Stimulated activated CD4-positive, alpha-beta T cell treated with anti-CD3 and anti-CD28 coated beads, Interleukin-12 subunit alpha, Interleukin-12 subunit beta, amount 100 ng/mL, for 24 hours (primary cell): ENCODE measurements around the gene SCMH1.
"Not testable (repeated sequence)": the region's sequence is repeated elsewhere in the genome, so short reads cannot be mapped to it uniquely, and the experiment has no call there.

Source experiments
- DNase-seq, 2 experiments: peaks; one replicate each; pipeline ENCODE4 v3.0.0-alpha.2; 2020; ENCODE audit warnings: low read depth in 2 of 2

The SCMH1 gene

DNA sequence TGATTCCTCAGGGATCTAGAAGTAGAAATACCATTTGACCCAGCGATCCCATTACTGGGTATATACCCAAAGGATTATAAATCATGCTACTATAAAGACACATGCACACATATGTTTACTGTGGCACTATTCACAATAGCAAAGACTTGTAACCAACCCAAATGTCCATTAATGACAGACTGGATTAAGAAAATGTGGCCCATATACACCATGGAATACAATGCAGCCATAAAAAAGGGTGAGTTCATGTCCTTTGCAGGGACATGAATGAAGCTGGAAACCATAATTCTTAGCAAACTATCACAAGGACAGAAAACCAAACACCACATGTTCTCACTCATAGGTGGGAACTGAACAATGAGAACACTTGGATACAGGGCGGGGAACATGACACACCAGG is 30.5 kb downstream of the SCMH1 start:
- not testable (repeated sequence) for DNase-seq

DNA sequence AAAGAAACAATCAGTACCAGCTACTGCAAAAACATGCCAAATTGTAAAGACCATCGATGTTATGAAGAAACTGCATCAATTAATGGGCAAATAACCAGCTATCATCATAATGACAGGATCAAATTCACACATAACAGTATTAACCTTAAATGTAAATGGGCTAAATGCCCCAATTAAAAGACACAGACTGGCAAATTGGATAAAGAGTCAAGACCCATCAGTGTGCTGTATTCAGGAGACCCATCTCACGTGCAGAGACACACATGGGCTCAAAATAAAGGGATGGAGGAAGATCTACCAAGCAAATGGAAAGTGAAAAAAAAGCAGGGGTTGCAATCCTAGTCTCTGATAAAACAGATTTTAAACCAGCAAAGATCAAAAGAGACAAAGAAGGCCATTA is 35.1 kb downstream of the SCMH1 start:
- DNase-seq, result not testable (repeated sequence)

DNA sequence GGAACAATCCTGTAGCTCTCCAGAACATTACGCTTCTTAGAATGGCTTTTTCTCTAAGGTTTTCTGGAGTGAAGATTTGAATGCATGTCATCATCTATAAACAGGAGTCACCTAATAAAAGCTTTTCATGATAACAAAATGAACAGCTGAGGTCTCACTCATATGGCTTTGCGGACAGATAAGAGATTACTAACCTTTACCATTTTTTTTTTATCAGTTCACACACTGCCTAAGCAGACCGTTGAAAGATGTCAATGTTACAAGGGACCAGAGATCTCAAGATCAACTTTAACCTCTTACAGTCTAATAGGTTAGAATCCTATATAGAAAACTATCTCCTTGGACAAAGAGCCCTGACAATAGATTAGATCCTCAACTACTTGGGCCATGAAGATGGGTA is 41.4 kb downstream of the SCMH1 start:
- DNase-seq, result no peak

DNA sequence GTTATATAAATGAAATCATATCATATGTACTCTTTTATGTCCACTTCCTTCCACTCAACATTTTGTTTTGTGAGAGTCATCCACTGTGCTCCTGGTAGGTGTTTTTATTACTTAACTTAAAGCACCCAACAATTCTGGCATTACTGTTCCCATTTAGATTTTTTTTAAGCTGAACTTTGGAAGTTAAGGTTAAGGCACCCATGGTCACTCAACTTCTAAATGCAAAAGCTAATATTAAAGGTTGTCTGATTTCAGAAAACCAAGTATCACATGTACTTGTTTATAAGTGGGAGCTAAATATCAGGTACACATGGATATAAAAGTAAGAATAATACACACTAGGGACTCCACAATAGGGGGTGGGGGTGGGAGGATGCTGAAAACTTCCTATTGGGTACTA is 42.7 kb downstream of the SCMH1 start:
- DNase-seq, result no peak

DNA sequence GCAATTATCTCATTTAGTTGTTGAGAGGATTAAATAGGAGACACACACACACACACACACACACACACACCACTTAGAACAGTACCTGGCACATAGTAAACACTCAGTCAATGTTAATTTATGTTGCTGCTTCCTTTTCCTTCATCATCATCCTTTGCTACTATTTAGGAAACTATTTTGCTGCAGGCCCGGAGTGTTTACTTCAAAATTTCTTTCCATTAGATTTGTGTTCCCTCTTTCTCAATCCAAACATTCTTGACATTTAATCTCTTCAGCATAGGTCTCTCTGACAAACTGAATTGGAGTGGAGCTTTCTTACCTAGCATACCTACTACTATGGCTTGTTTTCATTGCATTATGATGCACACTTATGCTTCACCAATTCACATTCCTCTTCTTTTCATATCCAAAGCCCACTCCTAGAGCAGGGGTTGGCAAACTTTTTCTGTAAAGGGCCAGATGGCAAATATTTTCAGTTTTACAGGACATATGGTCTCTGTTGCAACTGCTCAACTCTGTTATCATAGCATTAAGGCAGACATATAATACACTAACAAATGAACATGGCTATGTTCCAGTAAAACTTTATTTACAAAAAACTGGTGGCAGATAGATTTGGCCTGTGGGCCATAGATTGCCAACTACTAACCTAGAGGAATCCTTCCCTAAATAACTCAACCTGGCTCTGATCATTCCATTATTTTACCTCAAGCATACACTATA is 49.5 kb downstream of the SCMH1 start:
- DNase-seq, result no peak

DNA sequence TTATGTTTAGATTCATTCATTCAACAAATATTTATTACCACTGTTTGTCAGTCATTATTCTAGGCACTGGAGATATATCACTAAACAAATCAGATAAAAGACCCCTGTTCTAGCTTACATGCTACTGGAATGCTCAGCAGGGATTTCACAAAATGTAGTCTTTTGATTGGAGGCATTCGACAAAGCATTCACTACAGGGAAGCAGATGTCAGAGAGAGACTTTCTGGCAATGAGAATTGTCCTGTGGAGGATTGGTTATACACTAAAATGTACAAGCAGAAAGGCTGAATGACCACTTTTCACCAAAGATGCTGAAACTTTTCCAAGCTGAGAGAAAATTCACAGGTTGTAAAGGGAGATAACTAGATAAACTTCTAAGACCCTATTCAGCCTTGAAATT is 57.7 kb downstream of the SCMH1 start:
- no peak for DNase-seq

DNA sequence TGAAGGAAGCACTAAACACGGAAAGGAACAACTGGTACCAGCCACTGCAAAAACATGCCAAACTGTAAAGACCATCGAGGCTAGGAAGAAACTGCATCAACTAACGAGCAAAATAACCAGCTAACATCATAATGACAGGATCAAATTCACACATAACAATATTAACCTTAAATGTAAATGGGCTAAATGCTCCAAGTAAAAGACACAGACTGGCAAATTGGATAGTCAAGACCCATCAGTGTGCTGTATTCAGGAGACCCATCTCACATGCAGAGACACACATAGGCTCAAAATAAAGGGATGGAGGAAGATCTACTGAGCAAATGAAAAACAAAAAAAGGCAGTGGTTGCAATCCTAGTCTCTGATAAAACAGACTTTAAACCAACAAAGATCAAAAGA is 63.9 kb downstream of the SCMH1 start:
- not testable (repeated sequence) for DNase-seq

DNA sequence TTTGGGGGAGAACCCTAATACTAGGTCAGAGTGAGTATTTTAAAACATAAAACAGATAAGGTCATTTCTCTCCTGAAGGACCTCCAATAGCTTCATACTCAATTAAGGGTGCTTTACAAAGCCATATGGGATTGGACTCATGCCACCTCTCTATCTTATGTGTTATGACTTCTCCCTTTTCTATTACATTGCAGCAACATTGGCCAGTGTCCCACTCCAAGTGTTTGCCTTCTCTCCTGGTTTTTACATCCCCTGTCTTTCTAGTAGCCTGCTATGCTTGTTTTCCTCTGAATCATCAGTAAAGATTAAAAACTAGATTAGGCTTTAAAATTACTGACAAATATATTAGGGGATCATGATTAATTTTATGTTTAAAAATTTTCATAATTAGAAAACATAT is 66.6 kb downstream of the SCMH1 start:
- no peak for DNase-seq

DNA sequence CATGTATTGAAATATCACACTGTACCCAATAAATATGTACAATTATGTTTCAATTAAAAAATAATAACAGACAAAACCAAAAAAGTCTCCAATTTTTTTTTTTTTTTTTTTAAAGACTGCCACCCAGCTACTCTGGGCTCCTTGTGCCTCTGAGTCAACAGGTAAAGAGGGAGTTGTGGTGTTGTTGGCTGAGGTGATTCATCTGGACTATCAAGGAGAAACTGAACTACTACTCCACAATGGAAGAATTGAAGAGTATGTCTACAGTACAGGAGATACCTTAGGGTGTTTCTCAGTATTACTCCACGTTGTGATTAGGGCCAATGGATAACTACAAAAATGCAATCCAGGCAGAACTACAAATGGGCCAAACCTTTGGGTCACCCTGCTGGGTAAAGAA is 67.9 kb downstream of the SCMH1 start:
- DNase-seq, result no peak

DNA sequence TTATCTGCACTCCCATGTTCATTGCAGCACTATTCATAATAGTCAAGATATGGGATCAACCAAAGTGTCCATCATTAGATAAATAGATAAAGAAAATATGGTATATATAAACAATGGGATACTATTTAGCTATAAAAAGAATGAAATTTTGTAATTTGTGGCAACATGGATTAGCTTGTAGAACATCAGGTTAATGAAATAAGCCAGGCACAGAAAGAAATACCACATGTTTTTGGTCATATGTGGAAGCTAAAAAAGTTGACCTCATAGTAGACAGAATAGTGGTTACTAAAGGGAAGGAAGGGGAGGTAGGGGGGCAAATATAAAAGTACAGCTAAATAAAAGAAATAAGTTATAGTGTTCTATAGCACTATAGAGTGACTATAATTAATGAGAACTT is 68.5 kb downstream of the SCMH1 start:
- DNase-seq, result no peak

DNA sequence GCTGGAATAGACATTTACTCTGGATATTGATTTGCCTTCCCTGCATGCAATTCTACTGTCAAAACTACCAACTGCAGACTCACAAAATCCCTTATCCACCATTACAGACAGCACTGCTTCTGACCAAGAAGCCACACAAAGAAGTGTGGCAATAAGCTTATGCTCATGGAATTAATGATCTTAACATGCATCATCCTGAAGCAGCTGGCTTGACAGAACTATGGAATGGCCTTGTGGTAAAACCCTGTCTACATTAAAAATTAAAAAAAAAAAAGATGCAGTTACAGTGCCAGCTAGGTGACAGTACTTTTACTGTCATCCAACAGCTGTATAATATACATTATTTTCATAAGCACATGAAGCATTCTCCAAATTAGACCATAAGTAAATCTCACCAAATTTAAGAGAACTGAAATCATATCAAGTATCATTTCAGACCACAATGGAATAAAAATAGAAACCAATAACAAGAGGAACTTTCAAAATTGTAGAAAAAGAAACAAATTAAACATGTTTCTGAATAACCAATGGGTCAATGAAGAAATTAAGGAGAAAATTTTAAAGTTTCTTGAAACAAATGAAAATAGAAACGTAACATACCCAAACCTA is 70.7 kb downstream of the SCMH1 start:
- no peak for DNase-seq

DNA sequence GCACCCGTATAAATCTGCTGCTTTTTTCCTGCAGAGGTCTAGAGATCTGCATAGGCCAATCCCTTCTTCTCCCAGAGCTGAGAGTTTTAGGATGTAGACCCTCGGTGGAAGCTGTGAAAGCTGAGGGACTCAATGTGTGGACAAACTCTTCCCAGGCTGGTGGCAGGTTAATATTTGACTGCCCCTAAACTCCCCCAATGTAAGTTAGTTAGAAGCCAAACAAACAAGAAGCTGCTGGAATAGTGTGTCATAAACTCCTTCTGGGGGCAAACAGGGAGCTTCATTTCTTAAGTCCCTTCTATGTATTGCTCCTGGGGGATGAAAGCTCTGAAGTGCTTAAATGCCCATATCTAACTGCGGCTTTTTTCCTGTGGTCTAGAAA is 72.3 kb downstream of the SCMH1 start:
- no peak for DNase-seq

DNA sequence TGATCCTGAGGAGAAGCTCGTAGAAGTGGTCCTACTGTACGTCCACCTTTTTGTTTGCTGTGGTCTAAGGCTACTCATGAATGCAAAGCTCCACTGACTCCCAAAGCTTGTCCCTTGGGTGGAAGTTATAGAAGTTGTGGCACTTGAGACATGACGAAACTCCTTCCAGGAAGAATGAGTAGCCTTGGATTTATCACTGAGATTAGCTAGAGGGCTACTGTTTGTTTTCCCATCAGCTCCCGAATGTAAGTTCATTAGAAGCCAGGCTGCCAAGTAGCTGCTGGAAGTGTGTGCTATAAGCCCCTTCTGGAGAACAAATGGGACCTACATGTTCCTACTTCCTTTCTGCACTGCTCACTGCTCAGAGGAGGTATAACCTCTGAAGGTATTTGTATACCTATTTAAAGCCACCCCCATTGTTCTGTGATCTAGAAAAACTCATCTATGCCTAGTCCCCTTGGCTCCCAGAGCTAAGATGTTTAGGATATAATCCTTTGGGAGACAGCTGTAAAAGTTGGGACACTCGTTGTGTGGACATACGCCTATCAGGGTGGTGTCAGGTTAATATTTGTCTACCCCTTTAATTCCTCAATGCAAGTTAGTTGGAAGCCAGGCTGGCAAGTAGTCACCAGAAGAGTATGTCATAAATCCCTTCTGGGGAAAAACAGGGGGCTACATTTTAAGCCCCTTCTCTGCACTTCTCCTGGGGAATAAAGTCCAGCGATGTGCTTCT is 72.9 kb downstream of the SCMH1 start:
- no peak for DNase-seq

DNA sequence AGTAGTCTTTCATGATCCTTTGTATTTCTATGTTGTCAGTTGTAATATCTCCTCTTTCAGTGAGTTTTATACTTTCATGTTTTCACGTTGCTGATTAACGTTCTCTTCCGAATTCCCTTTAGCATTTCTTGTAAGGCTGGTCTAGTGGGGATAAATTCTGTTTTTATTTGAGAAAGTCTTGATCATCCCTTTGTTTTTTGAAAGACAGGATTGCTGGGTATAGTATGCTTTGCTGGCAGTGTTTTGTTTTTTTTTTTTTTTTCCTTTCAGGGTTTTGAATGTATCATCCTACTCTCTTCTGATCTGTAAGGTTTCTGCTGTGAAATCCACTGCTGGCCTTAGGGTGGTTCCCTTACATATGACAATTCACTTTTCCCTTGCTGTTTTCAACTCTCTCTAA is 74.4 kb downstream of the SCMH1 start:
- no peak for DNase-seq

DNA sequence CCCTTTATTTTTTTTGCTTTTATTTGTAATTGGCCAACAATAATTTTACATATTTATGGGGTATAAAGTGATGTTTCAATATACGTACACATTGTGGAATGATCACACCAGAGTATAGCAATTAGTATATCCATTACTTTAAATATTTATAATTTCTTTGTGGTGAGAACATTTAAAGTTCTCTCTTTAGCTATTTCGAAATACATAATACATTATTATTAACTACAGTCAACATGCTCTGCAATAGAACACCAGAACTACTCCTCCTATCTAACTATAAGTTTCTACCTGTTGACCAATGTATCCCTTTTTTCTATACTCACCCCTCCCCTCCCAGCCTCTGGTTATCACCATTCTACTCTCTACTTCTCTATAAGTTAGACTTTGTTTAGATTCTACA is 77.4 kb downstream of the SCMH1 start:
- no peak for DNase-seq

DNA sequence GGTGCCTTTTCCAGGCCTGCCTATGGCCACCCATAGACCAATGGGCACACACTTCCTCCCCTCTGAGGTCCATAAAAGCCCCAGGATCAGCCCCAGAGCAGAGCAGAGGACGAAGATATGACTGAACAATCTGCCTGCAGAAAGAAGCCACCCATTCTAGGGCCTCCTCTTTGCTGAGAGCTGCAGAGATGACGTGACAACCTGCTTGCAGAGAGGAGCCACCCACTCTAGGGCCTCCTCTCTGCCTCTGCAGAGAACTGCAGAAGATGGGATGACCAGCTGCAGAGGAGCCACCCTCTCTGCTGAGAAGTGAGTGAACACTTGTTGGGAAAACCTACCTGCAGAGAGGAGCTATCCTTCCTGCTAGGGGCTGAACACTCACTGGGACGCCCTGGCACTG is 79.7 kb downstream of the SCMH1 start:
- DNase-seq, result no peak

DNA sequence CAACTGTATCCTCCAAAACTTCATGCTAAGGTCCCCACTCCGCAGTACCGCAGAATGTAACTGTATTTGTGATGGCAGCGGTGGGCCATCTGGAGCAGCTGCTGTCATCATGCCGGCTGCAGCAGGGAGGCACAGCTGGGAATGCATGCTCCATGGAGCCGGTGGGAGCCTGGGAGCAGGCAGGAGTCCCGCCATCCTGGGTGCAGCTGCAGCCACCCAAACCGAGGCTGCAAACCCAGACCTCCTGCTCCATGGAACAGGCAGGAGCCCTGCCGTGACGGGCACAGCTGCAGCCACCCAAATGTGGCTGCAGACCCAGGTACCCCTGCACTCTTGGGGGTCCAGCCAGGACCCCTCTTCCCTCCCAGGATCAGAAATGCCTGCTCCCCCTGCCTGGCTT is 80.3 kb downstream of the SCMH1 start:
- DNase-seq, result no peak

DNA sequence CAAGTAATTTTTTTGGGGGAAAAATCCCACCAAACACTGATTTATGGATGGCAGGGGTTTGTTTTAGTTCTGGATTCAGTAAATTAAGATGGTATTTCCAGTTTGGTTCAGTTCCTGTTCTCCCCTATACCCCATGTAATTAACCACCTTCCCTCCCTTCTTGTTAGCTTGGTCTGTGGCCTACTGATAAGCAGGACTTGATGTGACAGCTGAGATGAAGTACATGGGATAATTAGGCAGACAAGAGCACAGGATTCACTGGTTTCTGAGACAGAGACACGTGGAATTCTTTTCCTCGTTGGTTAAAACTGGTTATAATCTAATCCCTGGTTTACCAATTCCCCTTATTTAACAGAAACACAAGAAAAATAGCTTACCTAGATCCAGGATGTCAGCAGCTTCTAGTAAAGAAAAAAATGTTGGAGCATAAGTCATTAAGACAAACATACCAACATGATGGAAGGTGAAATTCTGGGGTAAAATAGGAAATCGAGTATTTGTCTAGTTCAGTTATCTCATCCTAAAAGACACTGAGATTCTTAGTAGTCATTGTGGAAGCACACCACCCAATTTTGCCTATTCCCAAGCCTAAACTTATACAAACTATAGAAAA is 81.5 kb downstream of the SCMH1 start:
- no peak for DNase-seq

DNA sequence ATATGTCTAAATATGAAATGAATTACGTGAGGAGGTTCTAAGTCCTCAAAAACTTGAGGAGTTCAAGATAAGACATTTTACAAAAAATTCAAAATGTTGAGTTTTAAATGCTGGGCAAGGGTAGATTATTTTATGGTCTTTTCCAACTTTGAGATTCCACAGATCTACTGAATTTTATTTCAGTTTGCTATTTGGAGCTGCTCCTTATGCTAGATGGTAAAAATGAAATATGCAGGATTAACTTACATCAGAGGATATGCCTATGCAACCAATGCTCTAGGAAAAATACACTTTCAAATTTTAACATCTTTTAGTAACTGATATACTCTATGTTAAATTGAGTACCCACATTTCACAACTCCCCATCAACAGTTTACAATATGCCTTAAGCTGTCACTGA is 83.1 kb downstream of the SCMH1 start:
- no peak for DNase-seq

DNA sequence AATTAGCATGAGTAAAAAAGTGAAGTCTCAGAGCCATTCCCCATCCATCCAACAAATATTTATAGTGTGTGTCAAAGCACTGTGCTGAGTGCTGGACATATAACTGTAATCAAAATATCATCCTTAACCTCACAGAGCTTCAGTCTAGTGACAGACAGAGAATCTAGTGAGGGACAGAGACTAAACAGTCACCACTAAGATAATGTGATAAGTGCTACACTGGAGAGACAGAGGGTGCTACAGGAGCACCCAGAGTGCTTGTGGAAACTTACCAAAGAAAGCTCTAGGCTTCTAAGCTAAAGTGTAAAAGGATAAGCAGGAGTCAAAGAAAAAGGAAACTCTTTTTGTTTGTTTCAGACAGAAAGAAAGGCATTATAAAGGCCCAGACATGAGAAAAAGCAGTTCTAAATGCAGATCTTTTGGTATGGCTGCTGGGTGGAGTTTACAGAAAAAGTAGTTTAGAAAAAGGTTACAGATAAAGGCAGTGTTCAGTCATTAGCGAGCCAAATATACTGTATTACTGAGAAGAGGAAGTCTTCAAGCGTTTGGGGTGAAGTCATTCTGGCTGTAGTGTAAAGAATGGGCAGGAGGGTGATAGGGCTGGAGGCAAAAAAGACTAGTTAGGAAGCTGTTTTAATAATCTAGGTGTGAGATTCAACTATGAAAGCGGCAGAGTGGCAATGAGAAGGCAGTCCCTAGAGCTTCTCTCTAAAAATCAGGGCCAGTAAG is 83.8 kb downstream of the SCMH1 start:
- DNase-seq, result no peak

DNA sequence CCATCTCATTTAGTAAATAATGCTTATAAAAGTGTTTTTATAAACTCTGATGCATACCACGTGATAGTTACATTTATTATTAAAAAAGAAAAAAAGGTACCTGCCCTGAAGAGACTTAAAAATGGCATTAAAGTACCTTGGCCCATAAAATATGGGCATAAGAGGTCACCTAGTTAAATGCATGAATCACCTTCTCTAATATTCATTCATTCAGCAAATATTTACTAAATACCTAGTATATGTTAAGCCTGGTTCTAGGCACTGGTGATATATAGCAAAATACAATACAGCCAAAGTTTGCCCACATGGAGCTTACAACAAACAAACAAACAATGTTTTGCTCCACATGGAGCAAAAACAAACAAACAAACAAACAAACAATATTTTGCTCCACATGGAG is 87.0 kb downstream of the SCMH1 start:
- no peak for DNase-seq

DNA sequence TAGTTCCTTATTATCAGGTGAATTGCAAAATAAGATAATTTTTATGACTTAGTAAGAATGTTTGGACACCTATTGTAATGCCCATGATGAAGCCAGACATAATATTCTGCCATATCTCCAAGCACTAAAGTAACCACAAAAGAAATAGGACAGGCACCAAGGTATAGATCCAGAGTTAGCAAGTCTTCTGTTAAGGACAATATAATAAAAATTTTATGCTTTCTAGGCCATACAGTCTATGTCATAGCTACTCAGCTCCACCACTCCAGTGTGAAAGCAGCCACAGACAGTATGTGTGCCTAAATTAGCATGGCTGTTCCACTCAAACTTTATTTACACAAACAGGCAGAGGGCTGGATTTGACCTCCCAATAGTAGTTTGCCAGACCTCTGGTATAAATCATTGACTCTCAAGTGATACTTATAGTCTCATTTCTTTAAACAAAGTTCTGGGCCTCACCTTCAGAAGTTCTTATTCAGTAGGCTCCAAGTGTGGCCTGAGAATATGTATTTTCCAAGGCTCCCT is 88.3 kb downstream of the SCMH1 start:
- no peak for DNase-seq
